ENCODE data around the gene PLCL1.

PLCL1 gene

DNA sequence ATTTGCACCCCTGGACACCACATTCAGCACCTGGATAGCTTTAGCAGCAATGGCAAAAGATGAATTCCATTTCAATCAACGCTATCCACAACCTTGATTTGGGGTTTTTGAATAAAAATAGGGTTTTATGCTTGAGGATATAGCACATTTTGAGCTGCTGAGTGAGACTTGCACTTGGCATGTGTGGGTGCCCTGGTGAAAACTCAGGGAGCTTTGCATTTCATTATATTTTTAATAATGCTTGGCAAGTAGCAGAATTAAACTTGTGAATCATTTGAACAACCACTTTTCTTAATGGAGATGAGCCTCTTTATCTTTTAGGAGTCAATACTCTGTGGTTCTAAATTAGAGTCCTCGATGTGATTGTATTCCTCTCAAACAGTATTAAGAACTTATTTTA is 252.4 kb downstream of the PLCL1 start:
- no peak for DNase-seq (ENCODE audit: low read depth in 2 of 2)

DNA sequence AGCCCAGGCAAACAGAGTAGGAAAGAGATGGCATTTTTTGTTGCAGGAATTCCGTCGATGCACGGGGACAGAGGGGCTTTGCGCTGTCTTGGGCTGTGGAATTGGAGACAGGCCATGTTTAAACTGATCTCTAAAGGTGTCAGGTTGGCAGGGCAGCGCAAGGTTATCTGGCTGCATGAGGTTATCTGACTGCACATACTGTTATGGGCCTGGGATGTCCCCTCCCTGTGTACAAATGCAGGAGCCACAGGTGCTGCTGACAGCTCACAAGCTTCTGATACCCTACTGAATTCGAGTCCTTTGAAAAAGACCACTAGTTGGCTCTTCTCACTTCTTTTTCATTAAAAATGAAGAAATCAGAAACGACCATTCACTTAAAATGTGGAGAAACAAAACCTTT is 255.4 kb downstream of the PLCL1 start:
- no peak for DNase-seq (ENCODE audit: low read depth in 2 of 2)

DNA sequence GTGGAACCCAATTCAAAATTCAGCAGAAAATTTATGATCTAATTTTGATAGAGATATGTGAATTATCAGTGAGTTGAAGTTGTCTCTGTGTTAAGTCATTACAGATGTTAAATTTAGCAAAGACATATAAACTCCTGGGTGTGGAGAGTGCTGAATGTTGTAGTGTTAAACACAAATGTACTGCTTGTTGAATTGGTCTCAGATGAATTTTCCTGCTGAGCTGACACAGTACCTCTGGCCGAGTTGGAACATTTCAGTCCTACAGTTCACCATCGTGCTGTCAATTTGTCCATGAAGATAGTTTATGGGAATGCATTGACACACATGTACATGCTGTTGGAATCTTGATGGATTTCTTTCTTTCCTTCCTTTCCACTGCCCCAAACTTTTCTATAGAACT is 255.9 kb downstream of the PLCL1 start:
- DNase-seq (ENCODE audit: low read depth in 2 of 2) = no peak

DNA sequence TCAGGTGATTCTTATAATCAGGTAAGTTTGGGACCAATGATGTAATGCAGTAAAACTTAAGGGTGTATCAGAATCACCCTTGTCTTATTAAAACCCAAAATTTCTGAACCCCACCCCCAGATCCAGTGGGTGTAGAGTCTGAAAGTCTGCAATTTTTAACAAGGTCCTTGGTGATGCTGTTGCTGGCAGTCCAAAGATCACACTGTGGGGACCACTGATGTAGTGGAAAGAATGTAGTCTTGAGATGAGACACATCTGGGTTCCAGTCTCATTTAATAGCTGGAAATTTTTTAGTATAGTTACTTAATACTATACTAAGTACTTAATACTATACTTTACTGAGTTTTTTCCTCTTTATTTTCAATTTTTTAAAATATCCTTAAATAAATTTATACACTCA is 258.4 kb downstream of the PLCL1 start:
- DNase-seq (ENCODE audit: low read depth in 2 of 2) = no peak

DNA sequence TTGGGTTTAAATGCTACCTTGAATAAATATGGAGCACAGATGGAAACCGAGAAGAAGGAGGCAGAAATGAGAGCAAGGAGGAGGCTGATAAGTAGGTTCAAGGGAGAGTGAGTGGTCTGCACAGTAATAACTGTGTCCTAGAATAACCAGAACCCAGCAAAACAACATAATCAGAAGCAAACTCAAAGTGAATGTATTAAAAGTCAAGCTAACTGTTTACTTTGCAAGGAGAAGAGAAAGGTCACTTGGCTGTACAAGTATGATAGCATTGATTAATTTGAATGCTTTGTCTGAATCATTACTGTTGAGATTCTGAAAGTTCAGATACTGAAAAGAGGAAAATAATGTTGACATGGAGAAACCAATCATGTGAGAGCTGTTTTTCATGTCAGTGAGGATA is 258.8 kb downstream of the PLCL1 start:
- no peak for DNase-seq (ENCODE audit: low read depth in 2 of 2)

DNA sequence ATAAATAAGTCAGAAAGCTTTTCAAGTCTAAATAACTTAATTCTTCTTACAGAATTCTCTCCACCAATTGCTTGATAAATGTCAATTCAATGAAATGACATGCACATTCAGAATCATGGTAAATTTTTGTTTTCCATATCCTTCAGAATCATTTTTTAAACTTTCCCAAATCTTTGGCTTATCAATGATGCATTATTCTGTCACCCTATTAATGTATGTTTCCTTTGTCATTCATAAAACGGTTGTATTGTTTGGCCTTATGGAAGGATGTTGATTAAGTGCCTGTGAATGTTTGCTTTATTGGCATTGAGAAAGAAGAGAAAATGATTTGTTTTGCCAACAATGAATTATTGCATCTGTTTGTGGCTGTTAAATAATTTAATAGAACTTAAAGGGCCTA is 260.9 kb downstream of the PLCL1 start:
- DNase-seq (ENCODE audit: low read depth in 2 of 2) = no peak

DNA sequence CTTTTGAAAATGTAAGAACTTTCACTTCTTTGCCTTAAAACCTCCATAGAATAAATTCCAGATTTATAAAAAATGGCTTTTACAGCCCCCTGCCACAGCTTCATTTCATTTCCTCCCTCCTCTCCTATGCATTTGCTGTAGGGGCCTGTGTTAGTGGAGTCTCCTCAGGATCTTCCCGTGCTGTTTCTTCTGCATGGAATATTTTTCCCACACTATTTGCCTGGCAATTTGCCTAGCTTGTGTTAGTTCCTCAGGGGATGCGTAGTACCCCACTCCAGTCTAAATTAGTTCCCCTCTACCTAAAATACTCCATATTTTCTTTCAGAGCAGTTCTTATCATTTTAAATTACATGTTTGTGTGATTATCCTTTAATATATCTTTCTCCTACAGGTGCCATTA is 262.2 kb downstream of the PLCL1 start:
- no peak for DNase-seq (ENCODE audit: low read depth in 2 of 2)

DNA sequence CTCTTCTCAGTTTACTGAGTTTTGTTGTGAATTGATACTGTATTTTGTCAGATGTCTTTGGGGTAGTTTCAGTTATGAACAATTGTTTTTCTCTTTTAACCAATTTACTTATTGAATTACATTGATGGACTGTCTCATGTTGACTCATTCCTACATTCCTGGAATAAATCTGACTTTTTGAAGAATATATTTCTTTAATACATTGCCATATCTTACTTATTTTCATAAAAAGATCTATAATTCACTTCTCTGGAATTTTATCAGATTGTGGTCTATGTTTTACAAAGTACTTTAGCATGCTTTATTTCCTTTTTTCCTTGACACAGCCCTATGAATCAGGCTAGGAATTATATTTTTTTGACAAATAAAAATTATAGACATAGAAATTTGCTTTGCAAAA is 268.3 kb downstream of the PLCL1 start:
- DNase-seq (ENCODE audit: low read depth in 2 of 2) = no peak

DNA sequence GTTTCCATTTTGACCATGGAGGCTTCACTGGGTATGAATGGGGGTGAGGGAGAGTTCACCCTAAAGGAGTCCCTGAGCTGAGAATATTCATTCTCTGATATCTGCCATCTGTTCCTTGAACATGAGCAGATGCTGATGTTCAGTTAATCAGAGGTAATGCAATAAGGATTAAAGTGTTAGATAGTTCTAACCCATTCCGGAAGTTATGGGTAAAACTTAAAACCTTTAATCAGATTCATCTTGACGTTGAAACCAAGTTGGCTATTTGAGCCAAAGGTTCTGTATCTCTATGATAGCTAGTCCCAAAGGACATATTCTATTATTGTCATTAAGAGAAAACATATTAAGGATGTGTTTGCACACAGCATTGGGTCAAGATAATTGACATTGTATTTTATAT is 268.9 kb downstream of the PLCL1 start:
- DNase-seq (ENCODE audit: low read depth in 2 of 2) = no peak

DNA sequence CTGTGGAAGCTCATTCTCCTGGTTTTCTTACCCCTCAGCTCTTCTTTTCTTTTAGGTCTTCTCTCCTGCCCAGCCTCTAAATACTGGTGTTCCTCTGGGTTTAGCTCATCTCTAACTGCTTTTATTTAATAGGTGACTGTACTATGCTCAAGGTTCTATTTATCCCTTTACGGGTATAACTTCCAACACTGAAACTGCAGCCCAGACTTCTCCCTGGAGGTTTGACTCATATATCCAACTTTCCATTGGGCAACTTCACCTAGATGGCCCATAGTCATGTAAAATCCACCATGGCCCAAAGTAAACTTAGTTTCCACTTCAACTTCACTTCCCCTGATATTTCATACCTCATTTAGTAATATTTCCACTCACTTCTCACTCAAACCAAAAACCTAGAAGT is 273.1 kb downstream of the PLCL1 start:
- no peak for DNase-seq (ENCODE audit: low read depth in 2 of 2)

DNA sequence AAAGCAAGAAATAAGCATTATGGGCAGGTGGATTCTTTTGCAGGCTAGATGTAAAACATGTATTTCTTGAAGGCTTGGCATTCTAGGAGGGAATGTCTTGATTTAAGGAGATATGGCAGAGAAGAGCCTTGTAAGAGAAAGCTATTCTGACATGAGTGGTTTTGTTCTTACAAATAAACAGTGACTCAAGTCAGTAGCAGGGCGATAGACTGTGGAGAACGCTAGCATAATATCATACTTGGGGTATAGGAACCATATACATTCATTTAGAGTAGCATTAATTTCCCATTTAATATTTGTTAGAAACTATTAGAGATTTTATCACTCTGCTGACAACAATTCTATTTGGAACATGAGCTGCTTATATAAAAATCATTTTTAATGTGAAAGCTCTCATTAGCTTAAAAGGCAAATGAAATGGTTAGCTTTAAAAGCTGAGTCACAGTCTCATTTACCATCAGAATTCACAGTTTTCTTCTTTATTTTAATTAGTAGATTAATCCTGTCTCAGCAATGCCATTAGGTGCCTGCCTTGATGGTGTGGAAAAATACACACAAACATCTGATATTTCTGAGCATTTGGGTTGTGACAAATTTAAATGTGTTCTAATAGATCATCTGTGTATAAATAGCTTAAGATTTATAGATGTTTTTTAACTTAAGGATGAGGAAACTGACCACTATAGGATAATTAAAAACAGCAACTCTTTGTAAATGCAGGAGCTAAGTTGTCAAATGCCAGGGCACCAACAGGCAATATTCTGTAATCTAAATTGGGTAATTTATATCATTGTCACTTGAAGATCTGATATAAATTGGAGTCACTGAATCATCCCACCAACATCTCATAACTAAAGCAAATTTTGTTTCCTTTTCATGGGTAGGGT is 276.7 kb downstream of the PLCL1 start:
- DNase-seq (ENCODE audit: low read depth in 2 of 2) = no peak

DNA sequence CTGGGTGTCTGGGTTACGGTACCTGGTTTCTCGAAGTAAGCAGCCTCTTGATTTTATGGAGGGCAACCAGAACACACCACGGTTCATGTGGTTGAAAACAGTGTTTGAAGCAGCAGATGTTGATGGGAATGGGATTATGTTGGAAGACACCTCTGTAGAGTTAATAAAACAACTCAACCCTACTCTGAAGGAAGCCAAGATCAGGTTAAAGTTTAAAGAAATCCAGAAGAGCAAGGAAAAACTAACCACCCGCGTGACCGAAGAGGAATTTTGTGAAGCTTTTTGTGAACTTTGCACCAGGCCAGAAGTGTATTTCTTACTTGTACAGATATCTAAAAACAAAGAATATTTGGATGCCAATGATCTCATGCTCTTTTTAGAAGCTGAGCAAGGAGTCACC is 279.8 kb downstream of the PLCL1 start:
- no peak for DNase-seq (ENCODE audit: low read depth in 2 of 2)

DNA sequence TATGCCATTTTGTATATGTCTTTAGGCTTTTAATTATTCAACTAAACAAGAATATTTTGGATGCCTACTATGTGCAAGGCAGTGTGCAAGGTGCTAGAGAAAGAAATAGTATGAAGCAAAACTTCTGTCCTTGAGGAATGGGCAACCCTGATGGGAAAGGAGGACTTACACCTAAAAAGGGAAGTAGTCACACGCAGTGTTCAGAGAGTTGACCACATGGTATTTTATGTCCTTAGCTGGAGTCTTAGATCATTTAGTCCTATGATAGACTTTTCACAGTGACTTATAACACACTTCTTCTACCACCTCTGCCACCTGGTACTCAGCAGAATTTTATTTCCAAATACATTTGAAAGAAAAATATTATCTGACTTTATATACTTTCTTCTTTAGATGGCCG is 291.6 kb downstream of the PLCL1 start:
- no peak for DNase-seq (ENCODE audit: low read depth in 2 of 2)

DNA sequence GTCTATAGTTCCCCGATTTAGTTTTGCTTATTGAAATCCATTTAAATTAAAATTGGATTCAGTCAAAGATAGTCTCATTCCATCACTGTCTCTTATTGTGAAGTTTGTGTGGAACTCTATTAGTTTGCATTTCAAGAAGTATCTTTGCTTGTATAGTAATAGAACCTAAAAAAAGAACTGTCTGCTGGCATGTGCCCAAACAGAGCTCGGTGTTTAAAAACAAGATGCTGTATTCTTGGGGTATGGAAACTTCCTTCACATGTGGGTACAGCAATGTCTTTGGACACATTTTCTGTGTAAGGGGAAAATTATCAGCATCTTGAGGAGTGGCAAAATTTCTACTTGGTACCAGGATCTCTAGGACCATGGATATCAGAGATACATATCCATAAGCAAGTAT is 292.6 kb downstream of the PLCL1 start:
- DNase-seq (ENCODE audit: low read depth in 2 of 2) = no peak

DNA sequence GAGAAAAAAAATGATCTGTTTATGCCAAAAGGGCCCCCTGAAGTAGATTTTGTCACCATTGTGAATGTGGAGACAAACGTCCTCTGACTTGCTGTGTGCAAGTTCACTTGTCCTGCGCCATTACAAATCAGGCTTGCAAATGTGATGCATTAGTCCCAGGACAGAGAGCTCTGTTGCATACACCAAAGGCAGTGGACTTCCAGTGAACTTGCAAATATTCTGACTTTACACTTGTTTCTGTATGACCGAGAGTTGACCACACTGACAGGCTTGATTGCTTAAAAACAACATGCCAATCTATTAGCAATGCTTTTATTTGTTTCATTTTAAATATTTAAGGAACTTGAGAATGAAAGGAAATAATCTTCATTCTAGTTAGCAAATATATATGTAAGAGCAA is 293.2 kb downstream of the PLCL1 start:
- DNase-seq (ENCODE audit: low read depth in 2 of 2) = no peak

DNA sequence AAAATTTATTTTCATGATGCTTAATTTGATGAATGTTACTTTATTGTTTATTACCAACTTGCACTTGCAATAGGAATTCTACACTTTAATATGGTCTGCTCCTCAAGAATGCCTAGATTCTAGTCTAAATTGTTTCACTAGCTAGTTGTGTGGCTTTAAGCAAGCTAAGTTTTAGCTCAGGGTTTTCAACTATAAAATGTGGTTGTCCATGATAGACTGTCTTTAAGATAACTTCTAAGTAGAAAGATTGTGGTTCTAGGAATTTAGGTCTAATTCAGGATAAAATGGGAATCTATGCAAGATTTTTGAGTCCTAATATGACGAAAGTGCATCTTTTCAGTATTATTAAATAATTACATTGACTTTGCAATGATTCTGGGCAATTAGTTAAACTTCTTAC is 294.0 kb downstream of the PLCL1 start:
- DNase-seq (ENCODE audit: low read depth in 2 of 2) = no peak

DNA sequence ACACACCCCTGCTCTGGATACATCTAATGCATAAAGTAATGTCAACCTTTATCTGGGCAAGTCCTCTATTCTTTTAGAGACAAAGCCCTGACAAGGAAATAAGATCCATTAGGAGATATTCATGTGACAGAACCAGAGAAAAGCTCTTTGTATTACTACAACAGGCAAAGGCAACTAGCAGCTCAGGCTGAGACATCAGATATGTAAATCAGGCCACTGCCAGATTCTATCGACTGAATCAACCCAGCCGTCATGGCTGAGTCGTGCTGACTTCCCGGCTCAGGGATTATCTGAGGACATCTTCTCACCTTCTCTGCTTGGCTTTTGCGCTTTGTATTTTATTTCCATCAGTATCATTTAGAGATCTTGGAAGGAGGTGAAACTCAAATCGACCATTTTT is 294.5 kb downstream of the PLCL1 start:
- no peak for DNase-seq (ENCODE audit: low read depth in 2 of 2)

DNA sequence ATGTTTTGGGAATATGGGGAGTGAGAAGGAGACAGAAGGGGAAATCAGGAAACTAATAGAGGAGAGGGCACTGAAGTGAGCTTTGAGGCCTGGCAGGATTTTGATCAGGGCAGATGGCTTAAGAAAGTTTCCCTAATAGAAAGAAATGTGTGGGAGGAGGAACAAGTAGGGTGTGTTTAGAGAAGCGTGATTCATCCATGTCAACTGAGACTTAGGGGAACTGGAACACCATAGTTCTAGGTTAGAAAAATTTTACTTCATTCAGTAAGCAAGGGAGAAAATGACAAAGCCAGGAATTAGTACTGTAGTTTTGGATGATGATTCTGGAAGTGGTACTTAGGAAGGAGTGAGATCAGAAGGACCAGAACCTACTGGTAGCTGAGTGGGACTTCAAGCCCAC is 296.0 kb downstream of the PLCL1 start:
- DNase-seq (ENCODE audit: low read depth in 2 of 2) = no peak

DNA sequence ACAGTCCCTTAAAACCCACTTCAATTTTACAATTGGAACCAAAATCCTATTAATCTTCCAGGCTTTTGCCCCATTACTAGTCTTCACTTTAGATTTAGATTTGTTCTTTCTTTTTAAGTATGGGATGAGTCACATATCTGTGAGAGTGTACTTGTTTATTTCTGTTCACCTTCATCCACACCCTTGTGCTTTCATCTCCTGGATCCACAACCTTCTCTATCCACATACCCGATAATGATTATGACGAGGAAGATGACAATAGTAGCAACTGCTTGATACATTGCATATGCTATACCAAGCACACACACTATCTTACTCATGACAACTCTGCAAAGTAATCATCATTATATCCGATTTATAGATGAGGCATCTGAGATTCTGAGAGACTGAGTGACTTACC is 297.3 kb downstream of the PLCL1 start:
- no peak for DNase-seq (ENCODE audit: low read depth in 2 of 2)

DNA sequence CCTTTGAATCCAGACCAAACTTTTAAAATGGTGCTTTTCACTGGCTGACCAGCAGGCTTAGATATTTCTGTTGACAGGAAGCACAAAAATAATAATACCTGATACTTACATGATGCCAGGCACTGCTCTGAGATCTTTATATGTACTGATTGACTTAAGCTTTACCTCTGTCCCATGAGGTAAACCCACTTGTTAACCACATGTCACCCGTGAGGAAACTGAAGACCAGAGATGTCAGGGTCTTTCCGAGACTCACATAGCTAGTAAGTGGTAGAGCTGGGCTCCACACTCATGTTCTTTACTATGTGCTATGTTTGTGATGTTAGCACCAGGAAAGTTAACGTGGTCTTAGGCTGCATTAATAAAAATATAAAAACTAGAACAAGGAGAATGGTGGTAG is 297.7 kb downstream of the PLCL1 start:
- DNase-seq (ENCODE audit: low read depth in 2 of 2) = no peak

DNA sequence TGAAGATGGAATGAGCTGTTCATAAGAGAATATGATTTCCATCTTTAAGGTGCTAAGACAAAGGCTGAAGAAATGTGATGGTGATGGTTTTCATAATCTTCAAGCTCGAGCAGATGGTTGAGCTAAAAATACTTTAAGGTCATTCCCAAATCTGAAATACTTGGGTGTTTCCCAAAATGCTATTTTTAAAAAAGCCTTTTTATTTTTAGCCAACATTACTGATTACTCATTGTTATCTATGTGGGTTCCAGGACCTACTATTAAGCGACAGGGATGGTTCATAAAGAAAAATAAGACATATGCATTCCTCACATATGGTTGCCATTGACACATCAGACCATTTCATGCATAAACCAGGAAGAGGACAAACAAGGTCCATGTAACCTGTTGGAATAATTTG is 298.5 kb downstream of the PLCL1 start:
- no peak for DNase-seq (ENCODE audit: low read depth in 2 of 2)

DNA sequence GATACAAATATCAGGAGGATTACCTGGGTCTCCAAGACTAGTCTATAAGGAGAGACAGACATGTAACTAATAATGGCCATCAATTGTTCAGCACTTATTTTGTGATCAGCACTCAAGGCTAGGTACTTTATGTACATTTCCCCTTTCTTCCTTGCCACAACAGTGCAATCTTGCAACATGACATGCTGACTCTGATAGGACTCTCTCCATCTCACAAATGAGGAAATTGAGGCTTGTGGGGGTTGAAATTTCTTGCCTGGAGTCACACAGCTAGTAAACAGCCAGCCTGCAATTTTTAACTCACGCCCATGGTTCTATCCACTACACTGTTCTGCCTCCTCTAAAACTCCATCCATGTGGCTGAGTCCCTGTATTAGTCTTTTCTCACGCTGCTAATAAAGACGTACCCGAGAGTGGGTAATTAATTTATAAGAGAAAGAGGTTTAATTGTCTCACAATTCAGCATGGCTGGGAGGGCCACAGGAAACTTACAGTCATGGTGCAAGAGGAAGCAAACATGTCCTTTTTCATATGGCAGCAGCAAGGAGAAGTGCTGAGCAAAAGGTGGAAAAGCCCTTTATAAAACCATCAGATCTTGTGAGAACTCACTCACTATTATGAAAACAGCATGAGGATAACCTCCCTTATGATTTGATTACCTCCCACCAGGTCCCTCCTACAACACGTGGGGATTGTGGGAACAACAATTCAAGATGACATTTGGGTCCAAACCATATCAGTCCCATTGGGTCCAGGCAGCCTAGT is 302.4 kb downstream of the PLCL1 start:
- DNase-seq (ENCODE audit: low read depth in 2 of 2) = no peak

DNA sequence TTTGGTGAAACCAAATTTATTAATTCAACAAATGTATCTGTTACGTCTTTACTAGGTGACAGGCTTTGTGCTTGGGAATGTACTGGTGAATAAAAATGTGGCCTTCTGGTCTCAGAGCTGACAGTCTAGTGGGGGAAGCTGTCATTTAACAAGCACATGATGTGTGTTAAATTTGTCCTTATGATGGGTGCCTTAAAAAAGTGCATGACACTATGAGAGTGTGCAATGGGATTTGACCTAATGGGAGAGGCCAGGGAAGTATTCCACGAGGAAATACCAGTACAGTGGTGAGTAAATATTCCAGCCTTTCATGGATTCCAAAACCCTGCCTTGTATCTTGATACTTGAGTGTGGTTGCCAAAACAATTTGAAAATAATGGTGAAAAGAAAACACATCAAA is 308.9 kb downstream of the PLCL1 start:
- no peak for DNase-seq (ENCODE audit: low read depth in 2 of 2)

Data from stimulated activated CD8-positive, alpha-beta memory T cell treated with anti-CD3 and anti-CD28 coated beads, Interleukin-7, amount 100 ng/mL, for 1 hour (primary cell).